ENCODE data around the gene NUP214. TPM values are rescaled to one million over a fixed set of nuclear protein-coding genes. Genes with fewer than 3 reads are reported as not detected.

The NUP214 gene
- total RNA-seq, 1 experiment from 2014 or later, result 52.3 TPM

GRCh38 chr9:131233995-131234394 is 108.6 kb downstream of the NUP214 start:
- Histone ChIP-seq H3K9me3 (no peaks in the 10 kb centered on the region), H3K36me3 (ENCODE audit: control insufficient read depth, insufficient read depth, low read length) (no peaks in the 10 kb centered on the region), H3K27me3 (replicated peaks; ENCODE audit: control insufficient read depth, insufficient read depth, low read length) (no peaks in the 10 kb centered on the region), H3K4me1 (no peaks in the 10 kb centered on the region), H3K4me3 (ENCODE audit: low read depth, low read length) (no peak overlapping the region)
- intact Hi-C loops (cut with micrococcal nuclease; ENCODE audit: unreplicated experiment), result loop anchor here (10.0 kb wide), 1 partner anchor 101 kb away; no protein-coding TSS in a partner anchor
- no peak for TF ChIP-seq CTCF (IDR thresholded peaks at IDR 0.05; ENCODE audit: insufficient read depth in 1 of 2, low read depth in 1 of 2, low read length in 1 of 2, severe bottlenecking in 1 of 2, unreplicated experiment in 1 of 2)
- ChIA-PET CTCF (no interaction called here), POLR2A (no interaction called here)
- Mint-ChIP-seq H3K27ac (ENCODE audit: unreplicated experiment) (no peak overlapping the region), H3K4me3 (ENCODE audit: unreplicated experiment) (no peak overlapping the region), H3K36me3 (ENCODE audit: insufficient read depth, unreplicated experiment) (peaks cover 37% of the 10 kb centered on the region), H3K9me3 (ENCODE audit: unreplicated experiment) (no peaks in the 10 kb centered on the region), H3K4me1 (ENCODE audit: low read depth, unreplicated experiment) (no peaks in the 10 kb centered on the region), H3K27me3 (ENCODE audit: insufficient read depth, unreplicated experiment) (no peaks in the 10 kb centered on the region)
- BruUV-seq (replicated peaks), result no TSS peak
- no peak for DNase-seq

GRCh38 chr9:131234799-131235479 is 109.6 kb downstream of the NUP214 start:
- Mint-ChIP-seq H3K27me3 (ENCODE audit: insufficient read depth, unreplicated experiment) (no peaks in the 10 kb centered on the region), H3K36me3 (ENCODE audit: insufficient read depth, unreplicated experiment) (peaks cover 31% of the 10 kb centered on the region), H3K4me1 (ENCODE audit: low read depth, unreplicated experiment) (no peaks in the 10 kb centered on the region), H3K27ac (ENCODE audit: unreplicated experiment) (no peak overlapping the region), H3K4me3 (ENCODE audit: unreplicated experiment) (no peak overlapping the region), H3K9me3 (ENCODE audit: unreplicated experiment) (no peaks in the 10 kb centered on the region)
- ChIA-PET CTCF (no interaction called here), POLR2A (no interaction called here)
- no peak for TF ChIP-seq CTCF (IDR thresholded peaks at IDR 0.05; ENCODE audit: insufficient read depth in 1 of 2, low read depth in 1 of 2, low read length in 1 of 2, severe bottlenecking in 1 of 2, unreplicated experiment in 1 of 2)
- Histone ChIP-seq H3K4me3 (ENCODE audit: low read depth, low read length) (no peak overlapping the region), H3K9me3 (no peaks in the 10 kb centered on the region), H3K27me3 (replicated peaks; ENCODE audit: control insufficient read depth, insufficient read depth, low read length) (no peaks in the 10 kb centered on the region), H3K36me3 (ENCODE audit: control insufficient read depth, insufficient read depth, low read length) (no peaks in the 10 kb centered on the region), H3K4me1 (no peaks in the 10 kb centered on the region)
- intact Hi-C loops (cut with micrococcal nuclease; ENCODE audit: unreplicated experiment), result loop anchor here (10.0 kb wide), 1 partner anchor 100 kb away; no protein-coding TSS in a partner anchor
- no TSS peak for BruUV-seq (replicated peaks)
- DNase-seq, result no peak

- H3K4me1 Mint-ChIP-seq (ENCODE audit: low read depth, unreplicated experiment), result no peaks in the 10 kb centered on the region
Measured at GRCh38 chr9:131235480-131235851, 110.1 kb downstream of the NUP214 start.

More at GRCh38 chr9:131235480-131235851, 110.1 kb downstream of the NUP214 start:
- Mint-ChIP-seq H3K27me3 (ENCODE audit: insufficient read depth, unreplicated experiment) (no peaks in the 10 kb centered on the region), H3K27ac (ENCODE audit: unreplicated experiment) (no peak overlapping the region), H3K9me3 (ENCODE audit: unreplicated experiment) (no peaks in the 10 kb centered on the region), H3K36me3 (ENCODE audit: insufficient read depth, unreplicated experiment) (peaks cover 26% of the 10 kb centered on the region), H3K4me3 (ENCODE audit: unreplicated experiment) (no peak overlapping the region)
- no peak for DNase-seq
- Histone ChIP-seq H3K36me3 (ENCODE audit: control insufficient read depth, insufficient read depth, low read length) (no peaks in the 10 kb centered on the region), H3K27me3 (replicated peaks; ENCODE audit: control insufficient read depth, insufficient read depth, low read length) (no peaks in the 10 kb centered on the region), H3K9me3 (no peaks in the 10 kb centered on the region), H3K4me3 (ENCODE audit: low read depth, low read length) (no peak overlapping the region), H3K4me1 (no peaks in the 10 kb centered on the region)
- BruUV-seq (replicated peaks), result no TSS peak
- intact Hi-C loops (cut with micrococcal nuclease; ENCODE audit: unreplicated experiment), result loop anchor here (10.0 kb wide), 1 partner anchor 99 kb away; no protein-coding TSS in a partner anchor
- ChIA-PET CTCF (interaction anchor here (0.5 kb wide), 1 partner anchor 27 kb away, joined by 3 read pairs; no protein-coding TSS in a partner anchor), POLR2A (no interaction called here)
- TF ChIP-seq CTCF (IDR thresholded peaks at IDR 0.05; ENCODE audit: insufficient read depth in 1 of 2, low read depth in 1 of 2, low read length in 1 of 2, severe bottlenecking in 1 of 2, unreplicated experiment in 1 of 2), result no peak
